OCI-LY3 (cell line): Measurements from ENCODE around the gene ACSF3.

Source experiments
- H2AFZ ChIP-seq: fragments of 200-600, 300-600 bp; shearing (Covaris generic); 2 replicates; pipeline ENCODE4 v1.6.0; 2014; ENCODE audit warnings: antibody characterized with exemption, low read depth, low read length
- H3K27ac ChIP-seq: fragments of 200-600, 300-600 bp; sonication (generic); 2 replicates; pipeline ENCODE4 v1.5.1; 2014; ENCODE audit warnings: mild to moderate bottlenecking, low read length, moderate library complexity, mixed read lengths
- H3K27me3 ChIP-seq: fragments of 200-600, 300-600 bp; sonication (generic); 2 replicates; pipeline ENCODE4 v1.6.1; 2014; ENCODE audit warnings: low read depth, low read length, mixed read lengths
- H3K36me3 ChIP-seq: fragments of 200-600, 300-600 bp; sonication (generic); replicated peaks from 2 replicates; pipeline ENCODE3; 2014; ENCODE audit warnings: low read depth, low read length, mixed read lengths
- H3K4me1 ChIP-seq: fragments of 300-600, 200-600 bp; sonication (generic); 2 replicates; pipeline ENCODE4 v1.6.1; 2014; ENCODE audit warnings: low read length, mixed read lengths
- H3K4me2 ChIP-seq: fragments of 200-600, 300-600 bp; sonication (generic); 2 replicates; pipeline ENCODE4 v1.6.1; 2014; ENCODE audit warnings: low read length, mixed read lengths
- H3K4me3 ChIP-seq: fragments of 300-600, 200-600 bp; sonication (generic); 2 replicates; pipeline ENCODE4 v1.5.1; 2014; ENCODE audit warnings: antibody characterized with exemption, mild to moderate bottlenecking, low read length, moderate library complexity
- H3K79me2 ChIP-seq: fragments of 300-600, 200-600 bp; shearing (Covaris generic); 2 replicates; pipeline ENCODE4 v1.6.1; 2014; ENCODE audit warnings: mild to moderate bottlenecking, low read length, mixed read lengths
- H3K9ac ChIP-seq: fragments of 300-600, 200-600 bp; shearing (Covaris generic); 2 replicates; pipeline ENCODE4 v1.6.0; 2014; ENCODE audit warnings: mild to moderate bottlenecking, low read length, moderate library complexity
- H3K9me3 ChIP-seq: fragments of 200-600, 300-600 bp; shearing (Covaris generic); 2 replicates; pipeline ENCODE4 v1.6.1; 2014; ENCODE audit warnings: low read length, mixed read lengths; ENCODE audit not compliant: insufficient read depth
- H4K20me1 ChIP-seq: fragments of 200-600, 300-600 bp; sonication (generic); 2 replicates; pipeline ENCODE4 v1.6.1; 2016; ENCODE audit warnings: low read length, mixed read lengths; ENCODE audit not compliant: insufficient read depth
- EZH2phosphoT487 ChIP-seq: fragments of 200-600 bp; shearing (Covaris generic); IDR thresholded peaks from 2 replicates; pipeline ENCODE4 v1.6.1; 2018; ENCODE audit warnings: antibody characterized with exemption, mixed run types, low read depth
- TF ChIP-seq, protein P1 (sequence below): fragments of 200-600, 300-600 bp; sonication (generic); IDR thresholded peaks from 2 replicates; pipeline ENCODE4 v1.5.1; 2014; ENCODE audit warnings: antibody characterized with exemption, low read length, low read depth

ACSF3 gene

DNA sequence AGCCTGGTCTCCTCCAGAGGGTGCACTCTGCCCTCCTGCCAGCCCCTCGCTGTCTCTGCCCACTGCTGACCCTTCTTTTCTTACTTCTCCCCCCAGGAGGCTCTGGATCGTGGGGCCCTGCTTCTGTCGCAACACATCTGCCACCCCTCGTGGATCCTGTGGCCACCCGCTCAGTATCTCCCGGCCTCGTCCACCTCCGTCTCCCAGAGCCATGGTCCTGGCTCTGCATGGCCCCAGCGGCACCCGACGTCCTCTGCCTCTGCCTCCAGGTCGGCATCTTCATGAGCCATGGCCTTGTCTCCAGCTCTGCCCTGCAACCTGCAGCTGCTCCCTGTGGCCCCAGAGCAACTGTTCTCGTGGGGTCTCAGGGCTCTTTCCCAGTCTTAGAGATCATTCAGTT, 12.1 kb upstream of the ACSF3 start:
- Histone ChIP-seq H3K4me3 (no peak overlapping the region), H3K36me3 (no peaks in the 10 kb centered on the region), H3K27me3 (no peaks in the 10 kb centered on the region), H3K9me3 (no peaks in the 10 kb centered on the region), H3K79me2 (no peaks in the 10 kb centered on the region), H2AFZ (no peak overlapping the region), H3K27ac (no peak overlapping the region), H3K9ac (no peak overlapping the region), H3K4me1 (peaks cover 6% of the 10 kb centered on the region; the same call in 1 of the 2 replicates), H4K20me1 (no peaks in the 10 kb centered on the region), H3K4me2 (no peak overlapping the region)
- TF ChIP-seq, protein P1, sequence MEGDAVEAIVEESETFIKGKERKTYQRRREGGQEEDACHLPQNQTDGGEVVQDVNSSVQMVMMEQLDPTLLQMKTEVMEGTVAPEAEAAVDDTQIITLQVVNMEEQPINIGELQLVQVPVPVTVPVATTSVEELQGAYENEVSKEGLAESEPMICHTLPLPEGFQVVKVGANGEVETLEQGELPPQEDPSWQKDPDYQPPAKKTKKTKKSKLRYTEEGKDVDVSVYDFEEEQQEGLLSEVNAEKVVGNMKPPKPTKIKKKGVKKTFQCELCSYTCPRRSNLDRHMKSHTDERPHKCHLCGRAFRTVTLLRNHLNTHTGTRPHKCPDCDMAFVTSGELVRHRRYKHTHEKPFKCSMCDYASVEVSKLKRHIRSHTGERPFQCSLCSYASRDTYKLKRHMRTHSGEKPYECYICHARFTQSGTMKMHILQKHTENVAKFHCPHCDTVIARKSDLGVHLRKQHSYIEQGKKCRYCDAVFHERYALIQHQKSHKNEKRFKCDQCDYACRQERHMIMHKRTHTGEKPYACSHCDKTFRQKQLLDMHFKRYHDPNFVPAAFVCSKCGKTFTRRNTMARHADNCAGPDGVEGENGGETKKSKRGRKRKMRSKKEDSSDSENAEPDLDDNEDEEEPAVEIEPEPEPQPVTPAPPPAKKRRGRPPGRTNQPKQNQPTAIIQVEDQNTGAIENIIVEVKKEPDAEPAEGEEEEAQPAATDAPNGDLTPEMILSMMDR = no peak
- TF ChIP-seq EZH2phosphoT487 = no peak

DNA sequence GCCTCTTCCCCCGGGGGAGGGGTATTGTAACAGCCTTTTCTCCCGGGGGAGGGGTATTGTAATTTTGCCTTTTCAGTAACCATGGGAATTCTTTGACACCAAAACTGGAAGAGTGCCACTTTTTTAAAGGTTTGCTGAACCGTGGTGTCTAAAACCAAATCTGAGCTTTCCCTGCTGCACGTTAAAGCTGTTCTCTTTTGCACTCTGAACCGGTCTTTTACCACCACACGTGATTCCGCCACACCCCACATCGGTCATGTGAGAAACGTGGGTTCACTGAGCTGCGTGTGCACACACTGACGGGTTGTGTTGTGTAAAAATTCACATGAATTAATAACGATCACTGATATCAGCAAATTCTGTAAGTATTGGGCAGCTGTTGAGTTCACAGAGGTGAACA, 9.2 kb upstream of the ACSF3 start:
- H3K9ac ChIP-seq = peak overlapping the region; percentile 16; the same call in 1 of the 2 replicates
- H2AFZ ChIP-seq = peak overlapping the region; percentile 92; the same call in 1 of the 2 replicates
- no peaks in the 10 kb centered on the region for H4K20me1 ChIP-seq
- no peak overlapping the region for H3K27ac ChIP-seq
- peaks cover 7% of the 10 kb centered on the region for H3K27me3 ChIP-seq
- no peaks in the 10 kb centered on the region for H3K9me3 ChIP-seq
- peak overlapping the region; percentile 52 for H3K4me2 ChIP-seq
- TF ChIP-seq, protein P1 = no peak
- peaks cover 6% of the 10 kb centered on the region; the same call in 1 of the 2 replicates for H3K4me1 ChIP-seq
- H3K4me3 ChIP-seq = peak overlapping the region; percentile 46
- no peaks in the 10 kb centered on the region for H3K36me3 ChIP-seq
- no peaks in the 10 kb centered on the region for H3K79me2 ChIP-seq

DNA sequence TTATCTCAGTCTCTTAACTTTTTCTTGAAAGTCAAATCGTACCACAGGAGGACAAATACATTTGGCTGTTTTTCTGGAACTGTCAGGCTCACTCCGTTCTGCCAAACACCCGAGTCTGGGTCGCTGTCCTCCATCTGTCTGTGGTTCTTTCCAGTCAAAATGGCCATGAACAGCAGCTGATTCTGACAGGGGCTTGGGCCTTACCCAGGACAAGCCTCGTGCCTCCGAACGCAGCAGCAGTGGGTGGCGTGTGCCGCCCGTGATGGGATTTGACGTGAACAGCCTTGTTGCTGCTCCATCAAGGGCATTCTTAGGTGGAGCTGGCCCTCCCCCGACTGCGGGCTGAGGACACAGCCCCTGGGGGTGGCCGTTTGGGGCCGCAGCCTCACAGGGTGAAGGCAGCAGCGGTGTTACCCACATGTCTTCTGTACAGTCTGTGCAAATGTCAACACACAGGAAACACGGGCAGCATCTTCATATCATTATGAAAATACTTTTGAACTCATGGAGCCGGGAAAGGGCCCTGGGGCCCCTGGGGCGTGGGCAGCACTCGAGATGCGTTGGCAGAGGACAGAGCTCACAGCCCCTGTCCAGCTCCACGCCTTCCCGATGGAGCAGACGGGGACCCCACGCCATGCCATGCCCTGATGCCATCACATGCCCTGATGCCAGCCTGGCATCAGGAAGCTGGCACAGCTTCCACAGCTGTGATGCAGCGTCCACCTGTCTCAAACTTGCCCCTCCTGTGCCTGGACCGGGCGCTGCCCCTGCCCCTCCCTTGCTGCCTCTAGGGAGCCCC, 8.6 kb upstream of the ACSF3 start:
- H3K9ac ChIP-seq = peak overlapping the region; percentile 16; the same call in 1 of the 2 replicates
- H3K9me3 ChIP-seq = no peaks in the 10 kb centered on the region
- TF ChIP-seq, protein P1 = no peak
- TF ChIP-seq EZH2phosphoT487 = no peak
- 0 out of 2 replicates have a peak overlapping the region, but pooled peaks have one; percentile 92 for H2AFZ ChIP-seq
- peaks cover 6% of the 10 kb centered on the region; the same call in 1 of the 2 replicates for H3K4me1 ChIP-seq
- H3K79me2 ChIP-seq = no peaks in the 10 kb centered on the region
- no peak overlapping the region for H3K27ac ChIP-seq
- H3K36me3 ChIP-seq = no peaks in the 10 kb centered on the region
- peaks cover 11% of the 10 kb centered on the region for H3K27me3 ChIP-seq
- H4K20me1 ChIP-seq = no peaks in the 10 kb centered on the region
- H3K4me3 ChIP-seq = peak overlapping the region; percentile 46
- peak overlapping the region; percentile 52 for H3K4me2 ChIP-seq

DNA sequence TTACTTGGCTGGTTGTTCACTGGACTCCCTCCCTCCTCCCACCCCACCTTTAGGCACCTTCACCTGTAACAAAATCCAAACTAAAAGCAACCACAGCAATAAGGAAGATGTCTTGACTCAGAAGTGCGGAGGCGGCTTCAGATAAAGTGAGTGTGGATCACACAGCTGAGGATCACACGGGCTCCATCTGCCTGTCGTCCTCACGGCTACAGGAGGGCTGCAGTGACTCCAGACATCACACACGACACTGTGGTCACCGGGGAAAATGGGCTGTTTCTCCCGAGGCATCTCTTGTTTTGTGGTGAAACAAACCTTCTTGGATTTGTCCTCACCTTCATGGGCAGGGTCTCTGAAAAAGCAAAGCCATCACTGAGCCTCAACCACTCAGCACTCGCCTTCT, 7.9 kb upstream of the ACSF3 start:
- TF ChIP-seq EZH2phosphoT487 = no peak
- TF ChIP-seq, protein P1 = no peak
- H3K27ac ChIP-seq = no peak overlapping the region
- no peaks in the 10 kb centered on the region for H4K20me1 ChIP-seq
- no peak overlapping the region for H2AFZ ChIP-seq
- no peaks in the 10 kb centered on the region for H3K36me3 ChIP-seq
- H3K4me1 ChIP-seq = peaks cover 6% of the 10 kb centered on the region; the same call in 1 of the 2 replicates
- no peaks in the 10 kb centered on the region for H3K9me3 ChIP-seq
- H3K4me2 ChIP-seq = no peak overlapping the region
- H3K79me2 ChIP-seq = no peaks in the 10 kb centered on the region
- no peak overlapping the region for H3K4me3 ChIP-seq
- H3K9ac ChIP-seq = no peak overlapping the region
- H3K27me3 ChIP-seq = peaks cover 18% of the 10 kb centered on the region
